NCI-H1048 (cell line): ENCODE data around the gene CFAP65.

Source experiments
- DNase-seq: peaks from one replicate; lab custom pipeline; 2025; lab: John Stamatoyannopoulos, UW

The CFAP65 gene, protein sequence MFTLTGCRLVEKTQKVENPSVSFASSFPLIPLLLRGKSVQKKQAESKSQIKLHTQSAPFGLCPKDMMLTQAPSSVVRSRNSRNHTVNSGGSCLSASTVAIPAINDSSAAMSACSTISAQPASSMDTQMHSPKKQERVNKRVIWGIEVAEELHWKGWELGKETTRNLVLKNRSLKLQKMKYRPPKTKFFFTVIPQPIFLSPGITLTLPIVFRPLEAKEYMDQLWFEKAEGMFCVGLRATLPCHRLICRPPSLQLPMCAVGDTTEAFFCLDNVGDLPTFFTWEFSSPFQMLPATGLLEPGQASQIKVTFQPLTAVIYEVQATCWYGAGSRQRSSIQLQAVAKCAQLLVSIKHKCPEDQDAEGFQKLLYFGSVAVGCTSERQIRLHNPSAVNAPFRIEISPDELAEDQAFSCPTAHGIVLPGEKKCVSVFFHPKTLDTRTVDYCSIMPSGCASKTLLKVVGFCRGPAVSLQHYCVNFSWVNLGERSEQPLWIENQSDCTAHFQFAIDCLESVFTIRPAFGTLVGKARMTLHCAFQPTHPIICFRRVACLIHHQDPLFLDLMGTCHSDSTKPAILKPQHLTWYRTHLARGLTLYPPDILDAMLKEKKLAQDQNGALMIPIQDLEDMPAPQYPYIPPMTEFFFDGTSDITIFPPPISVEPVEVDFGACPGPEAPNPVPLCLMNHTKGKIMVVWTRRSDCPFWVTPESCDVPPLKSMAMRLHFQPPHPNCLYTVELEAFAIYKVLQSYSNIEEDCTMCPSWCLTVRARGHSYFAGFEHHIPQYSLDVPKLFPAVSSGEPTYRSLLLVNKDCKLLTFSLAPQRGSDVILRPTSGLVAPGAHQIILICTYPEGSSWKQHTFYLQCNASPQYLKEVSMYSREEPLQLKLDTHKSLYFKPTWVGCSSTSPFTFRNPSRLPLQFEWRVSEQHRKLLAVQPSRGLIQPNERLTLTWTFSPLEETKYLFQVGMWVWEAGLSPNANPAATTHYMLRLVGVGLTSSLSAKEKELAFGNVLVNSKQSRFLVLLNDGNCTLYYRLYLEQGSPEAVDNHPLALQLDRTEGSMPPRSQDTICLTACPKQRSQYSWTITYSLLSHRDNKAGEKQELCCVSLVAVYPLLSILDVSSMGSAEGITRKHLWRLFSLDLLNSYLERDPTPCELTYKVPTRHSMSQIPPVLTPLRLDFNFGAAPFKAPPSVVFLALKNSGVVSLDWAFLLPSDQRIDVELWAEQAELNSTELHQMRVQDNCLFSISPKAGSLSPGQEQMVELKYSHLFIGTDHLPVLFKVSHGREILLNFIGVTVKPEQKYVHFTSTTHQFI (N-terminal part only)

DNA sequence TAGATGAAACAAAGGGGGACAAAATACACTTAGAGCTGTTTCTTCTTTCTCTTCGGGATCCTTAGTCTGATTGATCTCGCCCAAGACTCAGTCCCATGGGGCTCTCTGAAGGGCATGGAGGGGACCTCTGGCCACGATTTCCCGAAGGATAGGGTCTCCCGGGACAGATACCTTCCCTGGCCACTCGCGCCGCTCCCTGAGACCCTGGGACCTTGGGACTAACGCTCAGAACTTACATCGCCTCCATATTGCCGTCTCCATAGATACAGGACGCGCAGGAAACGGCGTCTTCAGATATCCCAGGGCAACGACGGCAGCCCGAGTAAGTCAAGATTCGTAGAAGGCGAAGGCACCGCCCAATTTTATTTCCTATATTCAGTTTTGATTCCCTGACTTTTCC, at the start of gene CFAP65:
Gene CFAP65 (minus strand): TSS at position 265 of the 400 bp plus-strand sequence. CDS start 2,468 bp downstream, outside the sequence.
- no peak for DNase-seq

DNA sequence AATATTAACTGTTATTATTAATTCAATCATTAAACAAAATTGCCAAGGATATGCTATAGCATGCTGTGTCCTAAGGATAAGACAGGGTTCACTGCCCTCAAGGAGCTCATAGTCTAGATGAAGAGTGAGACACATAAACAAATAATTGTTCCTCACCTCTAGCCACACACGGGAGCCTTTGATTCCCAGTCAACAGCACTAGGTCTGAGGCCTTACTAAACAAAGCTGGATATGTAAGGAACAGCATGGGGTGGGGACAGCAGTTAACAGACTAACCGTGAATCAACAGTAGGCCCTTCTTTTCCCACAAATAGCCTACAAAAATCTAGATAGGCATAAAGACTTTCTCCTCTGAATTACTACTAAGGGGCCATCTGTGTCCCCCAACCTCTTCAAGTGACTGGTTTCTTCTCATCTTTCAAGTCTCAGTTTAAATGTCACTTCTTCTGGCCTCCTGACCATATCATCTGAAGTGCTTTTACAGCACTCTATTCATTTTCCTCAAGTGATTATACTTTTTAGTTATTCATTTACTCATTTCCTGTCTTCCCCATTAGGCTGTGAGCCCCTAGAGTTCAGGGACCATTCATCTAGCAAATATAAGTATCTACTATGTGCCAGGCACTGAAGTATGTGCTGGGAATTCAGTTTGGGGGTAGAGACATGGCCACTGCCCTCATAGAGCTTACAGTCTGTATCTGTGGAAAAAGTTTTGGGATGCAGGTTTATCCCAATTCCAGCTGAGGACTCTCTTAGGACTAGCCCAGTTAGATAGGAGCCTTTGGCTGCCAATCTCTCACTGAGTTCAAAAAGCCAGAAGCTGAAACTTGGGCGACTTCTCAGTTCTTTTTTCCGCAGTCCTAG, 49.4 kb upstream of the CFAP65 start:
- DNase-seq: no peak

DNA sequence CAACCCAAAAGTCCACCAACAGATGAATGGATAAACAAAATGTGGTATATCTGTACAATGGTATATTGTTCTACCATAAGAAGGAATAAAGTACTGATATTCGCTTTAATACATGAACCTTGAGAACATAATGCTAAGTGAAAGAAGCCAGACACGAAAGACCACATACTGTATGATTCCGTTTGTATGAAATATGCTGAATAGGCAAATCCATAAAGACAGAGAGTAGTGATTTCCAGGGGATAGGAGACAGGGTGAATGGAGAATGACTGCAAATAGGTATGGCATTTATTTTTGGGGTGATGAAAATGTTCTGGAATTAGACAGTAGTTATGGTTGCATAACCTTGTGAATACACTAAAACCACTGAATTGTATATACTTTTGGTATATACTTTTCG, 48.0 kb upstream of the CFAP65 start:
- no peak for DNase-seq

DNA sequence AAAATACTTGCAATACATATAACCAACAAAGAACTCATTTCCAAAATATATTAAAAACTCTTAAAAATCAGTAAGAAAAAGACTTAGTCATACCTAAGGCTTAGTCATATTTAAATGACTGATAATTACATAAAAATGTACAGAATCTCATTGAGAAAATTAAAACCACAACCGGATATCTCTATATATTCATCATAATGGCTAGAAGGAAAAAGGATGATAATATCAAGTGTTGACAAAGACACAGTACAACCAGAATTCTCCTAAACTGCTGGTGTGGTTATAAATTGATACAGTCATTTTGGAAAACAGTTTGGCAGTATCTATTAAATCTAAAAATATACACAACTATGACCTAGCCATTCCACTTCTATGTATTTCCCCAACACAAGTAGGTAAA, 46.5 kb upstream of the CFAP65 start:
- DNase-seq: no peak

DNA sequence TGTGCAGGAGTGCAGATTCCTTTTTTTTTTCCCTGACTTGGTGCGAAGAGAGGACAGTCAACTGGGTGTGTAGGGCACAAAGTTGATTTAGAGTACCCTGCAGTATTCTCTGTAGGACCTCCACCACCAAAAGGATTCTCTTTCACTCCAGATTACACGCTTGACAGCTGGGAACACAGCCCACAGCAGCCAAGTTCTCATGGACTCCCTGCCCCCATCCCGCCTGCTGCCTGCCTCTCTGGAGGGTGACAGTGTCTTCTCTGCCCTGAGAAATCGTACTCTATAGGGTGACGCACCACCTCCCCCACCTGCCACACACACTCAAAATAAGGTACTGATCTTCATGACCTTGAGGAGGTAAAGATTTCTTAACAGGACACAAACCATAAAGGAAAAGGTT, 46.0 kb upstream of the CFAP65 start:
- no peak for DNase-seq

DNA sequence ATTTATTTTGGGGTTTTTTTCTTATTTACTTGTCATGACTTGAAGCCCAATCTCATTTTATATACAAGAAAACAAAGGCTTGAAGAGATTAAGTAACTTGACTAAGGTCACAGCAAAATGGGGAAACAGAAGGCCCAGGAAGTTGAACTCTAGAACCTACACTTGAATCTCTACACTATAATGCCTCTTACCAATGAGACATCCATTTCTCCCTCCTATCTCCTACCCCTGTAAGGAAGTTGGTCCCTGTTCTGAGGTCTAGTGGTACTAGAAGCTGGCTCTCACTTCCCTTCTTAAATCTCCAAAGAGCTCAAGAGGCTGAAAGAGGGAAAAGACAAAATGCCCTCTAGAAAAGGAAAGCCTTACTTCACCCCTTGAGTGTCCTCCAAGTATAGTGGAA, 44.9 kb upstream of the CFAP65 start:
- DNase-seq: no peak

DNA sequence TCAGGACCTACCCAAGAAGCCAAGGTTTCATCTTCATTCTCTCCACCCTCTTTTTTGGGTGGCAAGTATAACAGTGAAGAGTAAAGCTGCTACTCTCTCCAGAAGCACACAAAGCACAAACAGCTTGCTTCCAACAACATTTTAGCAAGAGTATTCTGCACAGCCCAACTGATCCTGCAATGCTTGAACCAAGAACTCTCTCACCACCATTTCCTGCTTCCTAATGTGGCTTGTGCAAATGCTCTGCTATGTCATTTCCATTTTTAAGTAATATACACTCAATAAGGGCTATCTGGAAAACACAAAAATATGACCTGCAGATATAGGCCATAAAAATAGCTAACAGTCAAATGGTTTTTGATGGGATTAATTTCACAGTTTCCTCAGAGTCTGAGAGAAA, 43.5 kb upstream of the CFAP65 start:
- no peak for DNase-seq

DNA sequence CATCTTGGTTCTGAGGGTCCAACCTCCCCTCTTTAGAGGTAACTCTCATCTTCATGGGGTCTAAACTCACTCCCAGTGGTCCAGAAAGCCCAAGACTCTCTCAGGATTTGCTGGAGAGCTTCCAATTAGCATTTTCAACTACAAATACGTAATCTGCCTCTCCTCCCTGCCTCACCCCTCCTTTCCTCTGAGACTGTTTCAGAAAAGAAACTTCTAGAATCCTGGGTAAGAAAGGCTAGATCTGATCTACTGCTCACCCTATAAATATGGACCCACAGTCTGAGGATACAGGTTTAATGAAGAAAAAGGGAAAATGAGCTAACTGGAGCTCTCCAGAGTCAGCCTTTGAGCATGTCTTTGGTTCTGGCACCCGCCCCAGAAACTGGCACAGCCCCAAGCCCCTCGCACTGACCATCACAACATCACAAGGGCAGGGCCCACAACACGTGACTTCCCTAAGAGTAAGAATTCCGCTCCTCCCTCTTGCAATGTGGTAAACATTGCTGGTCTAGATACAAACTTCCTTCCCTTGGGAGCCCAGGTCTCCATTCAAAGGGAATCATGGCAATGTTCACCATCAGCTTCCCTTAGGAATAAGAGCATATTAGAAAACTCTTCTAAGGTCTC, 41.1 kb upstream of the CFAP65 start:
- DNase-seq: no peak

DNA sequence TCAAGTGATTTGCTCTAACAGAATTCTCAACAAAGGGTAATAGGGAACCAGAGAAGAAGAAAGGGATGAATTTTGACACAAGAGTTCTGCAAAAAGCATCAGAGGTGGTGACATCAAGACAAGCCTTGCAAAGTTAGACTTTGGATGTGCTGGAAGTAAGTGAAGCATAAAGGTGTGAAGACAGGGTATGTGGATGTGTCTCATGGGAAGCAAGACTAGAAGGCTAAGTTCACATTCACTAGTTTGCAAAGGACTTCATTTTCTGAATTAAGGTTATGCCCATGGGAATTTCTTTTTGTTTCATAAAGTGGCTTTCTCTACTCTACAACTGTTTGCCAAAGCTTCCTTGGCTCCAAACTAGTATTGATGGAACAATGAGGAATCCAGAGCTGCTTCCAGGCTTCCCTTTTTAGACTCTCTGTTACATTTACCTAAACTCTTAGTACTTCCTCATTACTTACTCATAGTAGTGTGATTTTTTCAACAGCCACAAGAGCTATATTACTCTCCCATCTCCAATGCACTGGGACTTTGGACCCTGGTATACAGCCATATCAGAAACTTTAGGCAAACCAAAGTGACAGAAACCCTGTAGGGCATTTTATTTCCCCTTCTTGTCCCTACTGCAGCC, 40.5 kb upstream of the CFAP65 start:
- no peak for DNase-seq

DNA sequence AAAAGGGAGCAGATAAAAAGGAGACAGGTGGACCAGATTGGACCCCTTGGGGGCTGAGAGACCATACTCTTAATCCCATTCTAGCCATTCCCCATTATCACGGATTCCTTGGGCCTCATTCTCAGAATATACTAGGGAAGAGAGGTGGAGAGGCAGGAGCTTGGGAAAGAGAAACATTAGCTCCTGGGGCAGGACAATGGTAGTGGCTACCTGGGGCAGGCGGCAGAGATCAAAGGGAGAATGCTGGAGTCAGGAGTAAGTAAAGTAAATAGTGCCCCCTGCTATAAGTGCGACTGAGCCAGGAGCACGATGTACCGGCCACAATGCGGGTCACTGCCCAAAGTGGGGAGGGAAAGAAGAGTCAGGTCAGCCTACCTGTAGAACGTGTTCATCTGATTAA, 39.8 kb upstream of the CFAP65 start:
- DNase-seq: no peak

DNA sequence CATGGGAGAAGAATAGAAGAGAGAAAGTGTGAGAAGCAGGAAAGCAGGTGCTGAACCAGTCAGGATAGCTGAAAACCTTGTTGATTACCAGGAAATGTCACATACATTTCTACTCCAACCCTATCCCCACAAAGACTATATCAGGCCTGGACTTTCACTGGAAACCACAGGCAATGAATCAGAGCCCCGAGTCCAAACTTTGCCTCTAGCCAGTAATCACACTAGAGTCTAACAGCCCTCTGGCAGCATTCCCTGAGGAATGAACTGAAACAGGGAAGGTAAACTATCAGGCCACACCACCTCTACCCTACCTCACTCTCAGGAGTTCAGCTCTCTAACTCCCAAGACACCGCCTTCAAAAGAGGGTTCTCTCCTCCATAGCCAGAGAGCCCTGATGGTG, 38.1 kb upstream of the CFAP65 start:
- no peak for DNase-seq

DNA sequence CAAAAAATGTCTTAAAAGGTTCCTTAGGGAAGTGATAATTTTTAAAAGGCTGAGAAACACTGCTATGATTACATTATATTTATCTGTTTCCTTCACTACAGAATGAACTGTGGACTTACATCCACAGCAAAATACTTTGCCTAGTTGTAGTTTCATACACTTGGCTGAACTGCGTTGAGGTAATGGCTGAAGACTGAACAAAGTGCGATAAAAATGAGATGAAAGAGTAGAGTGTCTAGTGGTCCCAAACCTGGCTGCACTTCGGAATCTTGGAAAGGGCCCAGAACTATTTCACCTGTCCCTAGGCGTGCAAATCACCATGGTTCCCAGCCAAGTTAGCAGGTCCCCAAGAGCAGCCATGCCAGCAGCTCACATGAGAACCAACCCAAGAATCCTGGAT, 37.6 kb upstream of the CFAP65 start:
- DNase-seq: no peak

DNA sequence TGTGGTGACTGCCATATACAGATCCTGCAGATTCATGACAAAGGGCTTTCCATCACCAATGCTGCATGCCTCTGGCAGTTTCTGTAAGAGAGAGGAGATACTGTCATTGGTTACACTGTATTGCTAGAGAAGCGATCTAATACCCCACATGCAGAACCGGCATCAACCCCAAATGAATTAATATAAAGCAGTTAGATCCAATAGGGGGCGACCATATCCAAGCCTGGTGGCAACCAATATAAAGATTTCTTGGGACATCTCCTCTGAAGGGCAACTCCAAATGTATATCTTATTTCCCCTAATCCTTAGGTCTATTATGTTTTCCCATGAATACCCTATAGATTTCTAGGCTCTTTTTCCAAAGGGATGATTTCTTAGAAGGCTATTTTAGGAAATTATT, 36.8 kb upstream of the CFAP65 start:
- no peak for DNase-seq

DNA sequence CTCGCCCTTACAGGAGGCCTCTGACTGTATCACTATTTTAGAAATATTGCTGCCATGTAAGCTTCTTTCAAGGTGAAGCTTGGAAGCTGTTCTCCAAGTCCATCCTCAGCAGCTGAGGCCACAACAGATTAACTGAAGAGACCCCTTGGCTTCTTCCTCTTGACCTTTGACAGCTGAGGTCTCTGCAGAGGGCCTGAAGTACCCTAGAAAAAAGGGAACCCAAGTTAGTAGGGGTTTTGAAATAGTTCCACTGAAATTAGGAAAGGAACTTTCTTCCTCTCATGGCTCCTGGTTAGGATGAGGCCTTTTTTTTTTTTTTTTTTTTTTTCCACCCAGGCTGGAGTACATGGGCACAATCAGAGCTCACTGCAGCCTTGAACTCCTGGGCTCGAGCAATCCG, 34.9 kb upstream of the CFAP65 start:
- DNase-seq: no peak

DNA sequence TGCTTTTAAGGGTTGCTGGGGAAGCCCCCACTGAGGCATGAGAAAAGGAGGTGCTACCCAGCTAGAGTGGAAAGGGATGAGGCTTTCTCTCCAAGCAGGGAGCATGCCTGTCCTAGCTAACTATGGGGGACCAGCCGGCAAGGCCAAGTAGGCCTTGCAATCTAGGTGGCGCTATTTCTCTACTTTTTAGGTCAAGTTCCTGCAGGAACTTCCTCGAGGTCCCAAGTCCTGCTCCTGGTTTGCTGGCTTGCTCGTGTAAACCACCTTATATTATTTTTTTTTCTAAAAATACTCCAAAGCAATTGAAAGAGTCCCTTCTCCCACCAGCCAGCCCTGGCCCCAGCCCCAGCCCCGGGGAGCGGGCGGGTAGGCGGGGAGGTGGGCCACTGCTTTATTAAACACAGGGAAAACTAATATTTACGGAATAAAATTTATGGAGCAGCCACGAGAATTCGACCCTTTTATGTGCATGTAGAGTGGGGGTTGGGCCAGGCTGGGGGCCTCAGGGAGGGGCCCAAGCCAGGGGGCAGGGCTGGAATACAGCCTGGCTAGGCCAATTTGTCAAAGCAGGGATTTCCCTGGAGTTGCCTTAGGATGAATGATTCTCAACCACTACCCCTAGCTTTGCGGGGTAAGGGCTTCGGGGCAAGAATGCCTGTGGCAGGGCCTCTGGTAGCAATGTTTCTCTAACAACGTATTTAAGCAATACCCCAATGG, 32.3 kb upstream of the CFAP65 start:
- DNase-seq: no peak

DNA sequence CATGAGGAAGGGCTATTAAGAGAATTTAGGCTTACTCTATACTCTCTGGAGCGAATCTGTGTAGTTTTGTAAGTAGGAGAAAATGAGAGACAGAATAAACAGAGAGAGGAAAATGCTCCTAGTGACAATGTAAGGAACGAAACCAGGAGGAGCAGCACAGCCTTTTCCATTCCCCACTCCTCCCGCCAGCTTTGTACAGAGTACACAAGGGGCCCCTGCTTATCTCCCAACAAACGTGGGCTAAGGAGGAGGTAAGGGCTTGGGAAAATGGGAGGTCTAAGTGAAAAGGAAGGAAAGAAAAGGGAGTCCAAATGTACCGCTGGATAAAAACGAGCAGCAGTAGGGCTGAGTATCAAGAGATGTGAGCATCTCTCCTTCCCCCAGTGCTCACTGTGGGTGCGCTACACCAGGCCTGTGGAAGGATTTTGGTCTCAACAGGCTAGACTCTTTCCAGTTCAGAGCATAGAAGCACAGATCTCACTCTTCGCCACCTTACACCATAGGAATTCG, 31.5 kb upstream of the CFAP65 start:
- no peak for DNase-seq

DNA sequence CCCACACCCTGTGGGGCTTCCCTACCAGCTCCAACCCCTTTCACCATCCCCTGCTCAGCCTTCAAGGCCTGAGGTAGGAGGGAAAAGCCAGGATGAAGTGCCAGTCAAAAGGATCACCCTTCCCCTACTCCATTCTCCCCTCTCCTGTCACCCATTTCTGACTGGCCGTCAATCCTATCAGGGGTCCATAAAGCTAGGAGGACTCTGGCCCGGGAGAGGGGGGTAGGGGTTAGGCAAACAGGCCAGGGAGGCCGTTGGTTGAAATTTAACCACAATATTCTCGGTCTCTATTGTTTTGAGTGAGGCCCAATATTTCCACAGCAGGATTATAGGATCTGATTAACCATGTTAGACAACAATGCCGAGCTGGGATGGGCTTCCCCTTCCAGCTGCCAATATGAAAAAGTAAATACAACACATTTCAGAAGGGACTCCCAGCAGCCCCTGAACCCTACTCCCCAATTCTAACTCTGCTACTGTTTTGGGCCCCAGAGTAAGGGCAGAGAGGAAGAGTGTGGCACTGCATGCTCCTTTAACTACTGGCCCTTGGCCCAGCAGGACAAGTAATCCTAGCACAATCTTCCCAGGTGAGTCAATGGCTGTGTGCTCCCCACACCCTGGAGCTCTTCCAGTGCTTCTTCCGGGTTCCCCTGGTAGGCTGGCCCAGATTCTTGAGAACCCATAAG, 30.0 kb upstream of the CFAP65 start:
- DNase-seq: no peak

DNA sequence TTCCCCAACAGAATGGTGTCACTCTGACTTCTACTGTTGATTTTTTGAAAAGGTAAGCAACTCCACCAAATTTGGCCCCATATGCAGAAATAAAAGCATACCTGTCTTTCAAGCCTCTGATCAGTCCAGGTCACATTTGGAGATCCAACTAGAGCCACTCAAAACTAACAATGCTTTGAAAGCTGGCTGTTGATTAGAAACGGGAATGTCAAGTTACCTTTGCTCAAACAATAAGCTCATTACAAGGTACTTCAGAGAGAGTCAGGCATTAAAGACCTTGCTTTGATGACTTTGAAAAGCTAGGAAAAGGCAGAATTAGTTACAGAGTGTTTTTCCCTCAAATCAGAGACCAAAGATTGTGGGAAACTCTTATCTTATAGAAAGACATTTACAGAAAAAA, 24.2 kb upstream of the CFAP65 start:
- no peak for DNase-seq

DNA sequence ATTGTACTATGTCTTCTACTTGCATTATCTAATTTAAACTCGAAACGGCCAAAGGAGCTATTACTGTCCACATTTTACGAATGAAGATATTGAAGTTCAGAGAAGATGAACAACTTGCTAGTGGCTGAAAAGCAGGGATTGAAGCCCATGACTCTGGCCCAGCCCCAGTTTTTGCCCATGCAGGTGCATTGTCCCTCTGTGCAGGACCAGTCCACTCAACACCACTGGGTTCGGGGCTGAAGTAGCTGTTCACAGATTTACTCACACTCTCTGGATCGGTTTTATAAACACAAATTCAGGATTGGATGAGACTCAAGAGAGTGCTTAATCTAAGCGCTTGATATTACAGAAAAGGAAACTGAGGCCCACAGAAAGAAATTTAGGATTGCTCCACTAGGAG, 20.8 kb upstream of the CFAP65 start:
- DNase-seq: no peak
